Neuron (in vitro differentiated cells): ENCODE data around the gene ACAP3.

Source experiments
- H2AFZ ChIP-seq: one replicate; pipeline ENCODE4 v1.6.1; 2013; ENCODE audit warnings: low read depth, mild to moderate bottlenecking, inconsistent platforms, low read length, moderate library complexity
- H3K27me3 ChIP-seq: one replicate; pipeline ENCODE4 v1.6.1; 2013; ENCODE audit warnings: low read length; ENCODE audit not compliant: insufficient read depth
- H3K36me3 ChIP-seq: one replicate; pipeline ENCODE4 v1.6.1; 2013; ENCODE audit warnings: low read length; ENCODE audit not compliant: insufficient read depth
- H3K4me1 ChIP-seq: one replicate; pipeline ENCODE4 v1.6.1; 2013; ENCODE audit warnings: low read length; ENCODE audit not compliant: insufficient read depth
- H3K4me3 ChIP-seq: 2 replicates; pipeline ENCODE4 v1.5.1; 2013; ENCODE audit warnings: mild to moderate bottlenecking, low read length, moderate library complexity
- H3K9me3 ChIP-seq: one replicate; pipeline ENCODE4 v1.6.1; 2013; ENCODE audit warnings: low read length

Gene ACAP3

DNA sequence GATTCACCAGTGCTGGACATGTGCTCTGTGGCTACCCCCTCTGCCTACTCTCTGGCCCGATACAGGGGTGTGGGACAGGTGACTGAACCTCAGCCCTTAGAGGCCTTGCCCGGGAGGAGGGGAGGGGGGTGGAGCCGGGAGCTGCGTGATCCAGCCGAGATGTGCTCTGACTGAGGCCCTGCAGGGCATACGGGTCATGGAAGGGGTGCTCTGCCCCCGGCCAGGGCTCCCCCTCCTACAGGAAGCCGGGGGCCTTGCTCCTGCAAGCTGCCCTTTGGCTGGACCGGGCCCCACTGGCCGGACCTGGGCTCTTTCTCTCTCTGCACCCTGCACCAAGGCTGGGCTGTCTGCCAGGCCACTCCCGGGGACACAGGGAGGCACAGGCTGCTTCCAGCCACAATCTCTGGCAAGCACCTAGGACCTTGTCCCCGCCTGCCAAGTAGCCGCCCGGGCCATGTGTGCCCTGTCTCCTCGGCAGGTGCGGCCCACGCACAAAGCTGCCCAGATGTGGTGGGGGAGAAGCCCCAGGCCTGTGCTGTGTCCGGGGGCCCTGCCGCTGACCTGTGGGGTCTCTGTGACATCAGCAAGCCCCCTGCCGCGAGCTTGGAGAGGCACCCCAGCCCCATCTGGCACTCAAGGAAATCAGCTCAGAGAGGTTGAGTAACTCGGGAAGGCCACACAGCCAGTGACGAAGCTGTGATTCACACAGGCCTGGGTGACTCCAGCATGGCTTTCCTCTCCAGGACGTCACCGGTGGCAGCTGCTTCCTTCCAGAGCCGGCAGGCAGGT is 26.0 kb downstream of the ACAP3 start:
- Histone ChIP-seq H3K36me3 (no peaks in the 10 kb centered on the region), H2AFZ (no peak overlapping the region), H3K27me3 (no peaks in the 10 kb centered on the region), H3K9me3 (no peaks in the 10 kb centered on the region), H3K4me1 (no peaks in the 10 kb centered on the region), H3K4me3 (no peak overlapping the region)

DNA sequence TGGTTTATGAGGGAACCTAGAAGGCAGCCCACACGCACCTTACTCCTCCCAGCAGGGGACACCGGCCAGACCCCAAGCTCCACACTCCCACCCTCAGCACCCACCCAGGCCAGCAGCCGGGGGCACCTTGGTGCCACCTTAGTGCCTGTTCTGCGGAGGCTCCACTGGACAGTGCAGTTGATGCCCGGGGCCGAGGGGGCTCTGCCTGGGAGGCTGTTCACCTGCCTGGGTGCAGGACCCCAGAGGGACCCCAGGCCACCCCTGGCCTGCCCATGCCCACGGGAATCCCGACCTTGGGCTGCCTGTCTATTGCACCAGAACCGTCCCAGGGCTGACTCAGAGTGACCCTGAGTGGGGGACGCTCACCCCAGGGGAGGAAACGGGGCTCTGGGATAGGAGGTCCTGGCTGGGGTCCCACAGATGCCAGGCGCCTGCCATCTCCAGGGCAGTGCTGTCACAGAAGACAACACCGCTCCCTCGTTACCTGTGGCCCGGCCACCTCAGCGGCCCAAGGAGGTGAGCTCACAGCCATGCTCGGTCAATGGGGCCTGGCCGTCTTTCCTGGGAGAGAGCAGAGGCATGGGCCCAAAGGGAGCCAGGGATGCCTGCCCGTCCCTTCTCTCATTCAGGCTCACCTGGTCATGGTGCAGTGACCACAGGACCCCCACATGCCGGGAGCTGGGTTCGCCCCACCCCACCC is 26.8 kb downstream of the ACAP3 start:
- H2AFZ ChIP-seq = no peak overlapping the region
- H3K4me3 ChIP-seq = no peak overlapping the region
- no peaks in the 10 kb centered on the region for H3K36me3 ChIP-seq
- H3K27me3 ChIP-seq = no peaks in the 10 kb centered on the region
- no peaks in the 10 kb centered on the region for H3K9me3 ChIP-seq
- H3K4me1 ChIP-seq = no peaks in the 10 kb centered on the region

GRCh38 chr1:1279028-1279427 is 28.7 kb downstream of the ACAP3 start:
- H3K4me1 ChIP-seq = peaks cover 7% of the 10 kb centered on the region
- no peaks in the 10 kb centered on the region for H3K9me3 ChIP-seq
- H2AFZ ChIP-seq = no peak overlapping the region
- H3K4me3 ChIP-seq = no peak overlapping the region
- H3K27me3 ChIP-seq = no peaks in the 10 kb centered on the region
- no peaks in the 10 kb centered on the region for H3K36me3 ChIP-seq

- Histone ChIP-seq H3K9me3 (no peaks in the 10 kb centered on the region), H3K4me3 (no peak overlapping the region), H2AFZ (no peak overlapping the region), H3K4me1 (peaks cover 7% of the 10 kb centered on the region), H3K27me3 (no peaks in the 10 kb centered on the region), H3K36me3 (no peaks in the 10 kb centered on the region)
These were observed 29.1 kb downstream of the ACAP3 start for GRCh38 chr1:1278620-1279019.

DNA sequence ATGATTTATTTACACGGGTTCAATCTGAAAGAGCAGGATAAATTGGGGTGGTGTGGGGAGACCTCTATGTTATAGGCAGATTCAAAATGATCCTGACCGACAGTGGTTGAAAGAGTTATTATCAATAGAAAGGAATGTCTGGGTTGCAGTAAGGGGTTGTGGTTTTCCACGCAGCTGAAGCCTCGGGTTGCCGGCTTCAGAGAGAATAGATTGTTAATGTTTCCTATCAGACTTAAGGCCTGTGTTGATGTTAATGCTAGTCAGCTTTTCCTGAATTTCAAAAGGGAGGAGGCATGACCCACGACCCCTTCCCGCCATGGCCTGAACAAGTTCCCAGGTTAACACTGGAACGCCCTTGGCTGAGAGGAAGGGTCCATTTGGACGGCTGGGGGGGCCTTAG is 31.9 kb downstream of the ACAP3 start:
- no peak overlapping the region for H2AFZ ChIP-seq

GRCh38 chr1:1274931-1275431 is 32.7 kb downstream of the ACAP3 start:
- Histone ChIP-seq H3K4me1 (peaks cover 29% of the 10 kb centered on the region), H3K27me3 (no peaks in the 10 kb centered on the region), H3K36me3 (peaks cover 10% of the 10 kb centered on the region), H3K4me3 (peak overlapping the region; percentile 54), H2AFZ (no peak overlapping the region), H3K9me3 (no peaks in the 10 kb centered on the region)

More for the DNA sequence above, 31.9 kb downstream of the ACAP3 start:
- Histone ChIP-seq H3K4me1 (peaks cover 28% of the 10 kb centered on the region), H3K36me3 (peaks cover 7% of the 10 kb centered on the region), H3K27me3 (no peaks in the 10 kb centered on the region), H3K9me3 (no peaks in the 10 kb centered on the region), H3K4me3 (no peak overlapping the region)

- H3K9me3 ChIP-seq = no peaks in the 10 kb centered on the region
- peaks cover 10% of the 10 kb centered on the region for H3K36me3 ChIP-seq
- peaks cover 29% of the 10 kb centered on the region for H3K4me1 ChIP-seq
- no peaks in the 10 kb centered on the region for H3K27me3 ChIP-seq
- peak overlapping the region; percentile 54 for H3K4me3 ChIP-seq
- H2AFZ ChIP-seq = peak overlapping the region; percentile 33
These were observed 33.3 kb downstream of the ACAP3 start for GRCh38 chr1:1274299-1274930.

- H2AFZ ChIP-seq = peak within 1 kb of the TSS; percentile 43
- H3K27me3 ChIP-seq = no peaks in the 10 kb centered on the region
- H3K4me3 ChIP-seq = peak within 1 kb of the TSS; percentile 97
- H3K4me1 ChIP-seq = peaks cover 29% of the 10 kb centered on the region
- no peaks in the 10 kb centered on the region for H3K9me3 ChIP-seq
- H3K36me3 ChIP-seq = peaks cover 10% of the 10 kb centered on the region
These were observed 34.0 kb downstream of the ACAP3 start, which contains the start of gene UBE2J2 for GRCh38 chr1:1273512-1274298. UBE2J2 (minus strand) TSS chr1:1273854; CDS start chr1:1267992, 5,862 bp downstream.

- H3K4me1 ChIP-seq = peaks cover 29% of the 10 kb centered on the region
- H3K27me3 ChIP-seq = no peaks in the 10 kb centered on the region
- H3K4me3 ChIP-seq = peak overlapping the region; percentile 97
- no peaks in the 10 kb centered on the region for H3K9me3 ChIP-seq
- peak overlapping the region; percentile 43 for H2AFZ ChIP-seq
- peaks cover 10% of the 10 kb centered on the region for H3K36me3 ChIP-seq
These were observed 34.6 kb downstream of the ACAP3 start for GRCh38 chr1:1273209-1273511.

DNA sequence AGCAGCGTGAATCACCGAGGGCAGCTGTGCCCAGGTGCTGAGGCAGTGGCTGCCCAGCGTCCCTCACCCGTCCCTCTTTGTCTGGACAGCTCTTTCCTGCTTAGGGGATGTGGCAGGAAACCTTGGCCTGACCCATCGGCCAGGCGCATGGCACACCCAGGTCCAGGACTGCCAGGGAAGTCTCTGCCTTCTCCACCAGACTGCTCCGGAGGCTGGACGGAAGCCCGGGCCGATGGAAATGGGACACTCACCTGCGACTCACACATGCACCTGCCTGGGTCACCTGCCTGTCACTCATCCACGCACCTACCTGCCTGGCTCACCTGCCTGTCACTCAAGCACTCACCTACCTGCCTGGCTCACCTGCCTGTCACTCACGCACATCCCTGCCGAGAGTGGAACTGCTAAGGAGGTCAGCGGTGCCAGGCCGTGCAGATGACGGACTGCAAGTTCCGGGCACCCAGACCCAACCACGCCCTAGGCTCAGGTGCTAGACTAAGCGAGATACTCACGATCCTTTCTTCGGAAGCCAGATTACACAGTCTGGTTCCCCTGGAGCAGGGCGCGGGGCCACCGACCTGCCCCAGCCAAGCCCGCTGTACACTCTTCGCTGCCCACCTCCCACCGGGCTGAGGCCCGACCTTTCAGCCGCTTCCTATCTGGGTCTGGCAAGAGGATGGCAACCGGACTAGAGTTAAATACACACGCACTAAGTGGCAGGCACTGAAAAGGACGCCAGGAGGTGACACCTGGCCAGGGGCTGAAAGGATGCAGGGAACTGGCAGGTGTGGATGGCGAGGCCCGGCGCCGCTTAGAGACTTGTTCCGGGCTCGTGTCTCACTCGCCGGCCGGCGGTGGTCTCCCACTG is 35.2 kb downstream of the ACAP3 start:
- H3K9me3 ChIP-seq = no peaks in the 10 kb centered on the region
- no peak overlapping the region for H2AFZ ChIP-seq
- peaks cover 29% of the 10 kb centered on the region for H3K4me1 ChIP-seq
- H3K27me3 ChIP-seq = no peaks in the 10 kb centered on the region
- peaks cover 14% of the 10 kb centered on the region for H3K36me3 ChIP-seq
- peak overlapping the region; percentile 97 for H3K4me3 ChIP-seq

- no peaks in the 10 kb centered on the region for H3K27me3 ChIP-seq
- H3K4me1 ChIP-seq = peaks cover 29% of the 10 kb centered on the region
- H3K36me3 ChIP-seq = peaks cover 25% of the 10 kb centered on the region
- H2AFZ ChIP-seq = no peak overlapping the region
- H3K4me3 ChIP-seq = no peak overlapping the region
- H3K9me3 ChIP-seq = no peaks in the 10 kb centered on the region
These were observed 36.9 kb downstream of the ACAP3 start for GRCh38 chr1:1270813-1271212.

GRCh38 chr1:1268284-1268682 is 39.4 kb downstream of the ACAP3 start:
- Histone ChIP-seq H3K9me3 (no peaks in the 10 kb centered on the region), H3K4me1 (peaks cover 22% of the 10 kb centered on the region), H3K27me3 (no peaks in the 10 kb centered on the region), H3K4me3 (no peak overlapping the region), H2AFZ (no peak overlapping the region), H3K36me3 (peaks cover 41% of the 10 kb centered on the region)
